ENCODE measurements around the gene MBD3L4.
"Not testable (repeated sequence)": the region's sequence is repeated elsewhere in the genome, so short reads cannot be mapped to it uniquely, and the experiment has no call there.

The MBD3L4 gene

GRCh38 chr19:7041563-7041962, 1.6 kb upstream of the MBD3L4 start:
- not testable (repeated sequence) for DNase-seq

- DNase-seq = not testable (repeated sequence)
Observed at GRCh38 chr19:7030278-7030677, 9.7 kb downstream of the MBD3L4 start, which contains the start of gene MBD3L5. TSS of gene MBD3L5 (plus strand) at chr19:7030578. CDS start at chr19:7030612, 34 bp downstream.

DNA sequence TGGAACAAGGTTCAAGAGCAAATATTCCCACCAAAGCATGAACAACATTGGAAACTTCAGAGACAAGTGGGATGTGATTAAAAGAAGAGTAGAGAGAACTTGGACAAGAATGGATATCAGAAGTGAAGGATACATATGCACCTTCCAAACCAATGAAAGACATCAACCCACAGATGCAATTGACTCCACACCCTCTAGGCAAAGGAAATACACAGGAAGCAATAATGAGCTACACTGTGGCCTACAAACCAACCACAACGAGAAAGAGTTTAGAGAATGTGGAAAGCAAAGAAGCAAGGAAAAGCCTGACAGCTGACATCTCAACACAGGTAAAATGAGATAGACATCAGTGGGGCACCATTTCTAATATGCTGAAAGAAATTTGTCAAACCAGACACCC, 11.2 kb downstream of the MBD3L4 start:
- DNase-seq = not testable (repeated sequence)

DNA sequence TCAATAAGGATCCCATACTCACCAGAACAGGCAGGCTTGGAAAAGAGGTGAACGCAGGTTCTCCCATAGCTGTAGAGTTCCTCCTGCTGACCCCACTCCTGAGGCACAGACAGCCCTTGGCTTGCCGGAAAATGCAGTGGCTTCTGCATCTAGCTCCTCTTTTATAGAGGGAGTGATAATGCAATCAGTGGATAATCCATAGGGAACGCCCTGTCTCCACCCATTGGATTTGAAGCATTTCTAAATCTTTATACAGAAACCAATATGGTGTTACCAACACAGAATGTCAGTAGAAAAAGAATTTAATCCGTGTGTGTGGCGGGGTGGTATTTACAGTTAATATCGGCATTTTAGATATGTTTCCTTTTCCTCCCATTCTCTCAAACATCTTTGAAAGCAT, 18.6 kb downstream of the MBD3L4 start, which contains the start of gene MBD3L2B:
TSS of gene MBD3L2B (minus strand) at position 101 of the 400 bp plus-strand sequence. CDS start at position 67, 34 bp downstream.
- not testable (repeated sequence) for DNase-seq

DNA sequence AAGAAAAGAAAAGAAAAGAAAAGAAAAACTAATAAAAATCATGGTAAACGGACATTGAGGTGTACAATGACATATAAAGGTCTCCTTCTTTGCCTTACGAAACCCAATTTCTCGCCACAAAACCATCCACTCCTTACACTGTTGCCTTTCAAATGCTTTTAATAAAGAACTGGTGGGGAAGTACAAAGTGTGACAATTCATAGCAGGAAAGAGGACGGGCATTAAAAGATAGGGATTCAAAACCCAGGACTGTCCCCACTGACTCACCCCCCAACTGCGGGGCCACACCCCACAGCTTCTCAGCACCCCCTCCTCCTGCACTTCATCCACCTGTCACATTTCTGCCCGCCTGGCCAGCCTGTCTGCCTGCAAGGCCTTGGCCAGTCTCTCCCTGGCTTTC, 21.2 kb downstream of the MBD3L4 start:
- DNase-seq = no peak

- DNase-seq = no peak
Observed at GRCh38 chr19:7013678-7014077, 26.3 kb downstream of the MBD3L4 start.

- no peak for DNase-seq
Observed at GRCh38 chr19:7010722-7011593, 29.0 kb downstream of the MBD3L4 start.

GRCh38 chr19:7007859-7008258, 32.1 kb downstream of the MBD3L4 start:
- no peak for DNase-seq

- no peak for DNase-seq
Observed at GRCh38 chr19:7006135-7006704, 33.8 kb downstream of the MBD3L4 start.

- no peak for DNase-seq
Observed at GRCh38 chr19:7004313-7004931, 35.6 kb downstream of the MBD3L4 start.

- no peak for DNase-seq
Observed at GRCh38 chr19:7000816-7001215, 39.2 kb downstream of the MBD3L4 start.

DNA sequence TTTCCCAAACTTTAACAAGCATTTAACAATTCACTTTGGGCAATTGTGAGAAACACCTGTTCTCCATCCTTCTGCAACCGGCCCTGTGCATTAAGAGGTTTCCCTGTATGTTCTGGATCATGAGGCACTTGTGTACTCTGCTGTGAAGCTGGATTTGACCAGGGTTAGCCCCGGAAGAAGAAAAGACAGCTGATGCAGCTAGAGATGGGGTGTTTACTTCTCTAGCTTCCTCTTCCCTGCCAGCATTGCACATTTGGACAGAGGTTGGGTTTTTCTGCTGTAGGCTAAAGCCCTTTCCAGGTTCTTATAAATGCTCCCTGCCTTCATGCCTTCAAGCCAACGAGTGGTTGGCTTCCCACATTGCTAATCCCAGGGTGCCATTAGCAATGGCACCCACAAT, 39.6 kb downstream of the MBD3L4 start:
- DNase-seq = no peak

DNA sequence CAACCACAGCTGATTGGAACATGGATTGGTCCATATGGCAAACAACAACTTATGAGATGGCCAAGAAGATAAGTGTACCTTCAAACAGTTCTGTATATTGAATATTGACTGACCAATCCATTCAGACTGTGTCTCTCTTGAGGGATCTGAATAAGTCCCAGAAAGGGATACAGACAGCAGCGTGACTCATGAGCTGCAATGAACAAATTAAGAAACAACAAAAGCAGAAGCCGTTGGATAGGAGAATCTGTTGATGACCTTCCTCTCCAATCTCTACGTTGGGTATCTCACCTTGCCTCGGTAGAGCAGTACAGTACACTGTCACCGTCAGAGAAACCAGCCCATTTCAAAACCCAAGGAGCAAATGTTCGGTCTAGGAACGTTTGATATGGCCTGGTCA, 40.0 kb downstream of the MBD3L4 start:
- DNase-seq = no peak

DNA sequence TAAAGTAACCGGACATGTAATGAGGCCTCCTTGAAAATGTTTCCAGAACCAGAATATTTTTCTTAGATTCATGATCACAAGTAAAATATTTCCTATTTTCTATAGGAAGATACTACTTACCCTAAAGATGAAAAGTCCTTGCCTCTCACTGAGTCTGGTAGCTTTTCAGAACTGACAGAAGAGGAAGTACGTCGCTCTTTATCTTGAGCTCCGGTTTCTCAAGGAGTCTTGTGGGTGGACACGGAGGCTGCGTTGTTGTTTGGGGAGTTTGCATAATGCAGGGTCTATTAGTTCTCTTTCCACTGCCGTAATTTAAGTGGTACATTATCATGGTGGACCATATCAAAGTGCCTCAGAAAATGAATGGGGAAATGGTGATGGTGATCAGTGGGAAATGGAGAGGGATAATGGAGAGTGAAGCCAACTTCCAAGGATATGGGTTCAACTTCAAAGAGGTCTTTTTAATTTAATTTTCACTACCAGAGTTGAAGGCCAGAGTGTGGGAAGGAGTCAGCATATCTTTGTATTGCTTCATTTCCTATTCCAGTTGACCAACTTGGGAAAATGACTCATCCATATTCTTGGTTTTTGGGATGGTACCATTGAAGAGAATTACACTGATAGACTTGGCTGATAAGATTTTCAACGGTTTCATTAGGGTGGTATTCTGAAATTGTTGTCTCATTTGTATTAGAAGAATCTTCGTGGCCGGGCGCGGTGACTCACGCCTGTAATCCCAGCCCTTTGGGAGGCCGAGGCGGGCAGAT, 42.1 kb downstream of the MBD3L4 start:
- DNase-seq = no peak

DNA sequence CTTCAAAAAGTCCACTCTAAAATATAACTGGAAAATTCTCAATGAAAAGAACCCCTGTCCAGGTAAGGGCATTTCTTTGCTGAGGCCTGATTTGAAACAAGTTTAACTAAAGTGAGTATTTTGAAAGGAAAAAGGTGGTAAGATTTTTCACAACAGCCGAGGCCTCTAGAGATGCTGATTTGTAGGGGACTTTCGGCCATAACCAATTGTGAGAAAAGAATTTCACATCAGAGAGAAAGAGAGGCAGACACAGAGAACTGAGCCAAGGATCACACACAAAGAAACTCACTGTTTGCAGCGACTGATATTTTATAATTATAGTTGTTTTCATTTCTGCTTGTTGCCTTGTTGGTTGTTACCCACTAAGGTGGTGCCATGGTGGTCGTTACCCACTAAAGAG, 43.2 kb downstream of the MBD3L4 start:
- DNase-seq = no peak

GRCh38 chr19:6995054-6995453, 44.9 kb downstream of the MBD3L4 start:
- no peak for DNase-seq

- no peak for DNase-seq
Observed at GRCh38 chr19:6988257-6988656, 51.7 kb downstream of the MBD3L4 start.

DNA sequence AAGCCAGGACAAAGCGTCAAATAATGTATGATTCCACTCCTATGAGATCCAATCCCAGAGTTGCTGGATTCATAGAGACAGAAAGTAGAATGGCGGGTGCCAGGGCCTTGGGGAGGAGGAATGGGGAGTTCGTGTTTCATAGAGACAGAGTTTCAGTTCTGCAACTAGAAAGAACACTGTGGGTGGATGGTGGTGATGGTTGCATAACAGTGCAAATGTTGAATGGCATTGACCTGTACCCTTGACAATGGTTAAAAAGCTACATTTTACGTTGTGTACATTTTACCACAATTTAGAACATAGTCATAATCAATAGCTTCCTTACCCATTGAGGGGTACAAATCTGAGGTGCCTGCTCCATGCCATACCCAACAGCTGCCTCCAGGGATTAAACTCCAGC, 52.1 kb downstream of the MBD3L4 start:
- no peak for DNase-seq

Data from femur (tissue), 1 donor.